DMS114 treated with DMSO at 0.1 percent for 48 hours (cell line): Measurements from ENCODE around the gene LEFTY1.
A peak's percentile ranks its signal among the peaks of the same experiment; 100 is the strongest.
"Not testable (repeated sequence)": the region's sequence is repeated elsewhere in the genome, so short reads cannot be mapped to it uniquely, and the experiment has no call there.

Experiments used
- DNase-seq: peaks from one replicate; lab custom pipeline; 2025; ENCODE audit not compliant: unreplicated experiment; lab: John Stamatoyannopoulos, UW

The LEFTY1 gene

GRCh38 chr1:225888289-225888897 is 553 bp downstream of the LEFTY1 start:
- DNase-seq = no peak

GRCh38 chr1:225887554-225888288 is 1.2 kb downstream of the LEFTY1 start:
- DNase-seq = not testable (repeated sequence)

GRCh38 chr1:225887030-225887314 is 2.0 kb downstream of the LEFTY1 start:
- no peak for DNase-seq

- DNase-seq = no peak
Measured at GRCh38 chr1:225886159-225887029, 2.6 kb downstream of the LEFTY1 start.

GRCh38 chr1:225885336-225885735 is 3.6 kb downstream of the LEFTY1 start:
- DNase-seq = no peak

- no peak for DNase-seq
Measured at GRCh38 chr1:225883616-225884265, 5.2 kb downstream of the LEFTY1 start.

- DNase-seq = peak; percentile 14
Measured at GRCh38 chr1:225882694-225883615, 6.0 kb downstream of the LEFTY1 start.

GRCh38 chr1:225881959-225882693 is 6.8 kb downstream of the LEFTY1 start, which contains the start of gene TMEM63A:
Gene TMEM63A, minus strand, starts transcription at chr1:225882380. Its CDS starts 4,800 bp downstream, at chr1:225877580.
- DNase-seq = peak; percentile 75

- no peak for DNase-seq
Measured at GRCh38 chr1:225881081-225881958, 7.6 kb downstream of the LEFTY1 start.

GRCh38 chr1:225880636-225881035 is 8.3 kb downstream of the LEFTY1 start:
- DNase-seq = no peak

- no peak for DNase-seq
Measured at GRCh38 chr1:225880222-225880588, 8.7 kb downstream of the LEFTY1 start.

- DNase-seq = no peak
Measured at GRCh38 chr1:225879521-225880221, 9.3 kb downstream of the LEFTY1 start.

GRCh38 chr1:225878282-225878681 is 10.7 kb downstream of the LEFTY1 start:
- DNase-seq = no peak

GRCh38 chr1:225877580-225877979 is 11.4 kb downstream of the LEFTY1 start:
- peak; percentile 39 for DNase-seq

GRCh38 chr1:225876900-225877510 is 11.9 kb downstream of the LEFTY1 start:
- DNase-seq = no peak

- no peak for DNase-seq
Measured at GRCh38 chr1:225875044-225875815, 13.7 kb downstream of the LEFTY1 start.

- DNase-seq = no peak
Measured at GRCh38 chr1:225874431-225874830, 14.5 kb downstream of the LEFTY1 start.
